Subcutaneous adipose tissue (tissue), 4 donors: Measurements from ENCODE around the gene ST6GAL1. TPM values are rescaled to one million over a fixed set of nuclear protein-coding genes. Genes with fewer than 3 reads are reported as not detected.

Source experiments
- CTCF ChIP-seq: fragments of 450-650 bp; IDR thresholded peaks from one replicate; pipeline ENCODE4 v1.5.1; 2016; ENCODE audit warnings: low read depth, mild to moderate bottlenecking, control low read depth, antibody characterized with exemption, moderate library complexity
- total RNA-seq, 4 donors: library from RNA; depleted of rRNA; stranded (reverse); fragments of >200 nt; gene quantifications; one replicate each; pipeline ENCODE4 v1.1.0, GENCODE V29; 2016

The ST6GAL1 gene
- total RNA-seq, 4 donors from 2014 or later: 31.4 to 80.1 (median 43.8) TPM

GRCh38 chr3:187000711-187001151 is 70.4 kb downstream of the ST6GAL1 start:
- TF ChIP-seq CTCF: no peak

- TF ChIP-seq CTCF: no peak
Observed at GRCh38 chr3:187002915-187003314, 72.6 kb downstream of the ST6GAL1 start.

- no peak for TF ChIP-seq CTCF
Observed at GRCh38 chr3:187005827-187006481, 75.6 kb downstream of the ST6GAL1 start.

GRCh38 chr3:187006864-187007630 is 76.7 kb downstream of the ST6GAL1 start:
- TF ChIP-seq CTCF: no peak

- no peak for TF ChIP-seq CTCF
Observed at GRCh38 chr3:187011915-187012314, 81.6 kb downstream of the ST6GAL1 start.

- no peak for TF ChIP-seq CTCF
Observed at GRCh38 chr3:187012609-187013051, 82.3 kb downstream of the ST6GAL1 start.

- TF ChIP-seq CTCF: no peak
Observed at GRCh38 chr3:187013159-187013716, 82.9 kb downstream of the ST6GAL1 start.
